Neural cell (in vitro differentiated cells): Measurements from ENCODE around the gene HELZ. TPM values are rescaled to one million over a fixed set of nuclear protein-coding genes. Genes with fewer than 3 reads are reported as not detected.

ENCODE experiments used
- H2AFZ ChIP-seq: fragments of 200-600, 300-800 bp; sonication (generic), shearing (Covaris generic); 2 replicates; pipeline ENCODE4 v1.6.0; 2014; ENCODE audit warnings: low read depth, mild to moderate bottlenecking, antibody characterized with exemption, low read length, moderate library complexity
- H3F3A ChIP-seq: fragments of 200-600 bp; shearing (Covaris generic); 2 replicates; pipeline ENCODE4 v1.6.1; 2016; ENCODE audit warnings: mild to moderate bottlenecking, moderate library complexity, mixed read lengths, antibody characterized with exemption, low read length; ENCODE audit not compliant: insufficient read depth, poor library complexity, severe bottlenecking
- H3K27ac ChIP-seq: fragments of 200-600, 300-800 bp; sonication (generic), shearing (Covaris generic); 2 replicates; pipeline ENCODE4 v1.5.1; 2014; ENCODE audit warnings: mild to moderate bottlenecking, low read length, moderate library complexity
- H3K27me3 ChIP-seq: fragments of 300-800, 200-600 bp; sonication (generic), shearing (Covaris generic); 2 replicates; pipeline ENCODE4 v1.6.0; 2014; ENCODE audit warnings: mild to moderate bottlenecking, low read depth, low read length, moderate library complexity; ENCODE audit not compliant: insufficient read depth
- H3K36me3 ChIP-seq: fragments of 300-800, 200-600 bp; sonication (generic), shearing (Covaris generic); 2 replicates; pipeline ENCODE4 v1.5.1; 2014; ENCODE audit warnings: mild to moderate bottlenecking, antibody characterized with exemption, low read length, moderate library complexity; ENCODE audit not compliant: insufficient read depth
- H3K4me2 ChIP-seq: fragments of 300-800, 200-600 bp; sonication (generic), shearing (Covaris generic); 2 replicates; pipeline ENCODE4 v1.6.0; 2014; ENCODE audit warnings: mild to moderate bottlenecking, low read length
- H3K4me3 ChIP-seq: fragments of 300-800, 200-600 bp; sonication (generic), shearing (Covaris generic); 2 replicates; pipeline ENCODE4 v1.5.1; 2014; ENCODE audit warnings: mild to moderate bottlenecking, low read length, moderate library complexity
- H3K79me2 ChIP-seq: fragments of 200-600 bp; shearing (Covaris generic); replicated peaks from 2 replicates; pipeline ENCODE4 v1.6.0; 2014; ENCODE audit warnings: mild to moderate bottlenecking, low read length, moderate library complexity; ENCODE audit not compliant: insufficient read depth
- H3K9ac ChIP-seq: fragments of 300-800, 200-600 bp; sonication (generic), shearing (Covaris generic); 2 replicates; pipeline ENCODE4 v1.6.1; 2016; ENCODE audit warnings: mild to moderate bottlenecking, low read length, mixed read lengths
- H3K9me2 ChIP-seq: fragments of 200-600 bp; shearing (Covaris generic); 2 replicates; pipeline ENCODE4 v1.6.1; 2016; ENCODE audit warnings: mild to moderate bottlenecking, low read length, mixed read lengths; ENCODE audit not compliant: insufficient read depth
- H3K9me3 ChIP-seq: fragments of 200-600, 300-800 bp; sonication (generic), shearing (Covaris generic); 2 replicates; pipeline ENCODE4 v1.6.1; 2016; ENCODE audit warnings: mild to moderate bottlenecking, mixed run types, low read length, moderate library complexity, mixed read lengths
- H4K20me1 ChIP-seq: fragments of 200-600 bp; shearing (Covaris generic); 2 replicates; pipeline ENCODE4 v1.6.1; 2016; ENCODE audit warnings: mild to moderate bottlenecking, mixed run types; ENCODE audit not compliant: insufficient read depth
- CTCF ChIP-seq: fragments of 450-650 bp; IDR thresholded peaks from 2 replicates; pipeline ENCODE4 v1.5.1; 2014; ENCODE audit warnings: antibody characterized with exemption, mild to moderate bottlenecking, moderate library complexity; ENCODE audit not compliant: poor library complexity, severe bottlenecking
- EP300 ChIP-seq: fragments of 450-650 bp; conservative IDR thresholded peaks from 2 replicates; pipeline ENCODE4 v1.6.1; 2014; ENCODE audit warnings: antibody characterized with exemption, mild to moderate bottlenecking, moderate library complexity; ENCODE audit not compliant: poor library complexity, severe bottlenecking
- EZH2 ChIP-seq: fragments of 200-600, 300-800 bp; shearing (Covaris generic), sonication (generic); IDR thresholded peaks from 2 replicates; pipeline ENCODE4 v1.6.1; 2014; ENCODE audit warnings: antibody characterized with exemption, low read length, borderline replicate concordance, mild to moderate bottlenecking; ENCODE audit not compliant: insufficient read depth, poor library complexity, severe bottlenecking
- MXI1 ChIP-seq: fragments of 450-650 bp; conservative IDR thresholded peaks from 2 replicates; pipeline ENCODE4 v1.6.1; 2014; ENCODE audit warnings: antibody characterized with exemption, mild to moderate bottlenecking; ENCODE audit not compliant: poor library complexity, severe bottlenecking
- POLR2AphosphoS5 ChIP-seq: IDR thresholded peaks from 2 replicates; pipeline ENCODE4 v1.6.1; 2012
- RAD21 ChIP-seq: fragments of 450-650 bp; conservative IDR thresholded peaks from 2 replicates; pipeline ENCODE4 v1.6.1; 2014; ENCODE audit warnings: antibody characterized with exemption, mild to moderate bottlenecking, moderate library complexity
- REST ChIP-seq: IDR thresholded peaks from 2 replicates; pipeline ENCODE4 v1.6.1; 2012; ENCODE audit warnings: borderline replicate concordance
- SMC3 ChIP-seq: fragments of 450-650 bp; conservative IDR thresholded peaks from 2 replicates; pipeline ENCODE4 v1.6.1; 2014; ENCODE audit warnings: antibody characterized with exemption, mild to moderate bottlenecking, moderate library complexity; ENCODE audit not compliant: poor library complexity
- TAF1 ChIP-seq: IDR thresholded peaks from 2 replicates; pipeline ENCODE4 v1.6.1; 2012; ENCODE audit warnings: low read depth
- polyA plus RNA-seq: library from polyadenylated mRNA; depleted of rRNA; stranded (reverse); fragments of >200 nt; gene quantifications from 2 replicates; pipeline ENCODE4 v1.2.3, GENCODE V29; 2014

HELZ gene
- polyA plus RNA-seq, 1 donor from 2014 or later: 11.7 TPM

- H3K36me3 ChIP-seq: no peaks in the 10 kb centered on the region
- TF ChIP-seq POLR2AphosphoS5: no peak
- TF ChIP-seq TAF1: no peak
- TF ChIP-seq MXI1: no peak
- no peak for TF ChIP-seq SMC3
- no peak for TF ChIP-seq REST
- no peak for TF ChIP-seq CTCF
- TF ChIP-seq EP300: no peak
- no peak for TF ChIP-seq EZH2
- TF ChIP-seq RAD21: no peak
- no peaks in the 10 kb centered on the region for H4K20me1 ChIP-seq
- H3F3A ChIP-seq: no peaks in the 10 kb centered on the region
- no peak overlapping the region for H3K27ac ChIP-seq
- no peaks in the 10 kb centered on the region for H3K27me3 ChIP-seq
- no peak overlapping the region for H2AFZ ChIP-seq
- no peaks in the 10 kb centered on the region for H3K79me2 ChIP-seq
- H3K9ac ChIP-seq: no peak overlapping the region
- H3K4me2 ChIP-seq: no peak overlapping the region
- no peaks in the 10 kb centered on the region for H3K9me2 ChIP-seq
- H3K4me3 ChIP-seq: no peak overlapping the region
- no peaks in the 10 kb centered on the region for H3K9me3 ChIP-seq
Measured at GRCh38 chr17:67040652-67041051, 204.3 kb downstream of the HELZ start.

GRCh38 chr17:67038861-67039365 lies 206.1 kb downstream of the HELZ start:
- Histone ChIP-seq H3K27ac (no peak overlapping the region), H3K9ac (no peak overlapping the region), H3K9me2 (no peaks in the 10 kb centered on the region), H4K20me1 (no peaks in the 10 kb centered on the region), H3K27me3 (no peaks in the 10 kb centered on the region), H3K79me2 (no peaks in the 10 kb centered on the region), H3K4me2 (no peak overlapping the region), H3K36me3 (no peaks in the 10 kb centered on the region), H3K9me3 (no peaks in the 10 kb centered on the region), H3F3A (no peaks in the 10 kb centered on the region), H3K4me3 (no peak overlapping the region), H2AFZ (no peak overlapping the region)
- TF ChIP-seq TAF1: no peak
- TF ChIP-seq POLR2AphosphoS5: no peak
- TF ChIP-seq EP300: no peak
- no peak for TF ChIP-seq RAD21
